ENCODE results near the gene NINJ2.
"Not testable (repeated sequence)": the region's sequence is repeated elsewhere in the genome, so short reads cannot be mapped to it uniquely, and the experiment has no call there.

NINJ2 gene, protein sequence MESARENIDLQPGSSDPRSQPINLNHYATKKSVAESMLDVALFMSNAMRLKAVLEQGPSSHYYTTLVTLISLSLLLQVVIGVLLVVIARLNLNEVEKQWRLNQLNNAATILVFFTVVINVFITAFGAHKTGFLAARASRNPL

DNA sequence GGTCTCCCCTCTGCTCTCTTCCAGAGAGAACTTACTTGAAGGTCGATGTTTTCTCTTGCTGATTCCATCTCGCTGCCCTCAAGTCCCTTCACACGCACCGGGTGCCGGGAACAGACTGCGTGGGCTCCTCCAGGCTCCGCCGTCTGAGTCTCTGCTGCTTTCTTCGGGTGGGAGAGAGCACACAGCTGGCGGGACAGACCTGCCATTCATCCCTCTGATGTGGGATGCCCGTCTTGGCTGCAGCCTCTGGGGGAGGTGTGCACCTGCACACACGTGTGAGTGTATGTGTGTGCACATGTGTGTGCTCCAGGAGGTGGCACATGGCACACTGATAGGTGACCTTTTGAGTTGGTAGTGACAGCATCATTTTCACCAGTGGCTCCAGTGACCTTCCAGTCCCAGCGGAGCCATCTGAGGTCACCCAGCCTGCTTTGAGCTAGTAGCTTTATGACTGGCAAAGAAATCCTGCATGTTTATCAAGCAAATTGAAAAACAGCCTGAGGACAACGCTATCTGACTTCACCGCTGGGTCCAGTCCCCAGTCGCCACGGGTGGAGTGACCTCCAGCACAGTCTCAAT, at the start of gene NINJ2:
Gene NINJ2 (minus strand): TSS at position 153 of the 579 bp plus-strand sequence. CDS start 85 bp downstream, at position 68.
- no peak for TF ChIP-seq POLR2A (IDR thresholded peaks at IDR 0.05; ENCODE audit: low read depth, low read length)
- FAIRE-seq (no peak), DNase-seq (ENCODE audit: insufficient read length, low spot score) (no peak)

DNA sequence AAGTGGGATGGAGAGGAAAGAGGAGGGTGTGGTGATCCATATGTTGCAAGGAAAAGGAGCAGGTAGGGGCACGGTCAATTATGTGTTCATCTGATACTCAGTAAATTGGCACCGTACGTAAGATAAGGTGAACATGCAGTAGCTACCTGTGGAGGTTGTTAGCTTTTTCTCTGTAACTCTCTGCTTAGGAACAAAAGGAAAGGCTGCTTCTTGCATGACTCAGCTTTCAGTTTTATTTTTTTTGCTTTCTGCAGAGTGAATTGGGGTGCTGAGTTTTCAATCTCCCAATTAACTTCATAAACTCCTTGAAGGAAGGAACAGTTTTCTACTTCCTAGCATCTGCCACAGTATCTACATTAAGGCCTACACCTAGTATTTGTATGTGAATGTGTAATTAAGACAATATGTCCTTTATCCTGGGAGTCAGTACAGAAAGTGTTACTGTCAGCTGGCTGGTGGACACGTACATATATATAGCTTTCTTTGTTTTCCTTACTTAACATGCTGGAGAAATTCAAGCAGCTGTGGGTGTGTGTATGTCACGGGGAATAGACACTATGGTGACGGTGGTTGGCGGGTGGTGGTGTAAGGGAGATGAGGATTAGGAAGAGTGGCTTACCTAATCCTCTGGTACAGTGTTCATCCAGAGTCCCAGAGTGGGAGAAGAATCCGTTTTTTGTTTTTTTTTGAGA, 49.1 kb upstream of the NINJ2 start:
- DNase-seq (ENCODE audit: insufficient read length, low spot score) (no peak), FAIRE-seq (no peak)
- no peak for TF ChIP-seq POLR2A (IDR thresholded peaks at IDR 0.05; ENCODE audit: low read depth, low read length)

DNA sequence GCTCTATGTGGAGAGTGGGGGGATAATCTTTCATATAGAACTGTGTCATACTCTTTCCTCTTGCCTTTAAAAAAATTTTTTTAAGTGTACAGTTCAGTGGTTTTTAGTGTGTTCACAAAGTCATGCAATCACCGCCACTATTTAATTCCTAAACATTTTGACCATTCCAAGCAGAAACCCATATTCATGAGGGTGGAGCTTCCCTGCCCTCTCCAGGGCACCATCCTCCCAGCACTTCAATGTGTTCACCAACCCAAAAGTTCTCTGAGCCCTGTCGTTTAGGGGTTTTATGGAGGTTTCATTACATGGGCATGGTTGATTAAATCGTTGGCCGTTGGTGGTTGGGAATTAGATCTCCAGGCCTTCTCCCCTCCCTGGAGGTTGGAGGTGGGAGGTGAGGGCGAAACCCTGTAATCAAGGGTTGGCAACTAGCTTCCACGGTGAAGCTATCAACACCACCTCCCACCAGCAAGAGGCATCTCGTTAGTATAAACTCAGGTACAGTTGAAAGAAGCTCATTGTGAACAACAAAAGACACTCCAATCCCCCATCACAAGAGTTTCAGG, 46.3 kb upstream of the NINJ2 start:
- TF ChIP-seq POLR2A (IDR thresholded peaks at IDR 0.05; ENCODE audit: low read depth, low read length) = no peak
- FAIRE-seq = no peak
- DNase-seq (ENCODE audit: insufficient read length, low spot score) = no peak

DNA sequence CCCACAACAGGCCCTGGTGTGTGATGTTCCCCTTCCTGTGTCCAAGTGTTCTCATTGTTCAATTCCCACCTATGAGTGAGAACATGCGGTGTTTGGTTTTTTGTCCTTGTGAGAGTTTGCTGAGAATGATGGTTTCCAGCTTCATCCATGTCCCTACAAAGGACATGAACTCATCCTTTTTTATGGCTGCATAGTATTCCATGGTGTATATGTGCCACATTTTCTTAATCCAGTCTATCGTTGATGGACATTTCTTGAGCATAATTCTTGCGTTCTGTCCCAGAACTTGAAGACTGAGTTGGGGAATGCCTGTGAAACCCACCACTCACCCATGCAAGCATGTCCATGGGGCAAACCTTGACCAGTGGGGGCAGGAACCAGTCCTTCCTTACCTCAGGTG, 44.8 kb upstream of the NINJ2 start:
- DNase-seq (ENCODE audit: insufficient read length, low spot score); FAIRE-seq: not testable (repeated sequence)

DNA sequence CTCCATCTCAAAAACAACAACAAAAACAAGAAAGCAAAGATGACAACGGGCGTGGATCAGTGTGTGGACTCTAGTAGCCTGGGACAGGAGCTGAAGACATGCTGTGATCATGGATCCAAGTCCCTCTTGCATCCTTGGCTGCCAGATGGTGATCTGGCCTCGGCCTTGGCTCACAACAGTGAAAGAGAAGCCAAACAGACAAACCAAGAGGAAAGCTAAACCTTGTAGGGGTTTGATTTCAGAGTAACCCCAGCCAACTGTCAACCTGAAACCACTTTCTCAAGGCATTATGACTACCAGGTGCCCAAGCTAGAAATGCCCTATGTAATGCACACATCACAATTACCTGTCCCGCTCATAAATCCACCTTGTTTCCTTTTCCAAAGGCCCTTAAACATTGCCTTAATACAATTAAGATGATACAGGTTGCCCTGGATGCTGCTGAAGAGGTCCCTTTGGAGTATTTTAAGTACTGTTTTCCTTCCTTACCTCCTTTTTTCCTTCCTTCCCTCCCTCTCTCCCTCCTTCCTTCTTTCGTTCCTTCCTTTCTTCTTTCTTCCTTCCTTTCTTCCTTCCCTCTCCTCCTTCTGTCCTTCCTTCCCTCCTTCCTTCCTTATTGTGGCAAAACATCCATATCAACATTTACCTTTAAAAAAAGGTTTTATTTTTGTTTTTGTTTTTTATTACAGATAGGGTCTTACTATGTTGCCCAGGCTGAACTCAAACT, 41.4 kb upstream of the NINJ2 start:
- no peak for DNase-seq (ENCODE audit: insufficient read length, low spot score)
- TF ChIP-seq POLR2A (IDR thresholded peaks at IDR 0.05; ENCODE audit: low read depth, low read length) = no peak
- FAIRE-seq = no peak

DNA sequence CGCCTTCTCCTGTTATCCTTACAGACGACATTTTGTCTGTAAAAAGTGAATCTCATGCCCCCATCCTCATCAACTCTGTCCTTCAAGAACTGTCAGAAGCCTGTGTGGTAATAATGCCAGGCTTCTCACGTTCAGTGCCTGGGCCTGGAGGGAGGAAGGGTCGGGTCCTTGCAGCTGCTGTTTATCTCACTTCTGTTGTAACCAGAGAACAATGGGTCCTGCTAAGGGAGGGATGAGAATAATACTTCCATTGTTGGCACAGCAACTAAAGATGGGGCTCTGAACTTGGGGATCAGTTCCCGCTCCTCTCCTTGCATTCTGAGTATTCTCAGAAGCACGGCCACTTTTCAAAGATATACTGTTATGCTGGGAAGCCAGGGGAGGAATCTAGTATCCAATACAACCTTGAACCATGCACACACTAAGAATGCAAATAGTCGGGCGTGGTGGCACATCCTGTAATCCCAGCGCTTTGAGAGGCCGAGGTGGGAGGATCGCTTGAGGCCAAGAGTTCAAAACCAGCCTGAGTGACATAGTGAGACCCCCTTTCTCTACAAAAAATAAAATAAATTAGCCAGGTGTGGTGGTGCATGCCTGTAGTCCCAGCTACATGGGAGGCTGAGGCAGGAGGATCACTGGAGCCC, 38.8 kb upstream of the NINJ2 start:
- no peak for FAIRE-seq
- TF ChIP-seq POLR2A (IDR thresholded peaks at IDR 0.05; ENCODE audit: low read depth, low read length) = no peak
- no peak for DNase-seq (ENCODE audit: insufficient read length, low spot score)

DNA sequence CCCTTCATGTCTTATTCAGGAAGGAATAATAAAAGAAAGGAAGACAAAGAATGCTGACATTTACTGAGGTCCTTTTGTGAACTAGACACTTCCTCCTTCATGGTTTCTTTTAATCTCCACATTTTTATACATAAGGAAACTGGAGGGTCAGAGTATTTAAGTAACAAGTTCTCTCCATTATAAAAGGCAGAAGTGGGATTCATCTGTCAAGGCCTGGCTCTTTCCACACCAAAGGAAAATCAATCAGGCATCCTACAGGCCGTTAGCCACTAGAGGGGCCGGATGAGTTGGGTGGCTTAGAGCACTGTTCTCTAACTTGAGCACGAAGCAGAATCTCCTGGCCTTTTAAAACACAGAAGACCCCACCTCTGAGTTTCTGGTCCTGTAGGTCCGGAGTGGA, 36.8 kb upstream of the NINJ2 start:
- no peak for FAIRE-seq
- no peak for DNase-seq (ENCODE audit: insufficient read length, low spot score)
- TF ChIP-seq POLR2A (IDR thresholded peaks at IDR 0.05; ENCODE audit: low read depth, low read length) = no peak

DNA sequence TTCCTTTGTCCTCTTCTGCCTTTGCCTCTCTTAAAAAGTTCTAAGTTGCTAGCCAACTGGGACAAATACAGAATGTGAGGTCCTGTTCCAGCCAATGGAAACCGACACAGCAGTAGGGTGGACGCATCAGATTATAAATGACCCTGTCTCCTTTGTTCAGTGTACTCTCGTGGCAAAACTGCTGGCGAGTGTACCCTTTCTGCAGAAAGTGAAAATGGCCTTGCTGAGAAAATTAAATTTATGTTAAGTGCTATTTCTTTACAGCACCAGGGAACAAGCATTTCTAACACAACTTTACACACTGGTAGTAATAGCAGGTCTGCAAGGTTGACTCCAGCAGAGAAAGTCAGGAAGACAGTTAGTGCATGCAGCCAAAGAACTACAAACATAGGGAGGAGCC, 35.0 kb upstream of the NINJ2 start:
- not testable (repeated sequence) for FAIRE-seq; DNase-seq (ENCODE audit: insufficient read length, low spot score)

DNA sequence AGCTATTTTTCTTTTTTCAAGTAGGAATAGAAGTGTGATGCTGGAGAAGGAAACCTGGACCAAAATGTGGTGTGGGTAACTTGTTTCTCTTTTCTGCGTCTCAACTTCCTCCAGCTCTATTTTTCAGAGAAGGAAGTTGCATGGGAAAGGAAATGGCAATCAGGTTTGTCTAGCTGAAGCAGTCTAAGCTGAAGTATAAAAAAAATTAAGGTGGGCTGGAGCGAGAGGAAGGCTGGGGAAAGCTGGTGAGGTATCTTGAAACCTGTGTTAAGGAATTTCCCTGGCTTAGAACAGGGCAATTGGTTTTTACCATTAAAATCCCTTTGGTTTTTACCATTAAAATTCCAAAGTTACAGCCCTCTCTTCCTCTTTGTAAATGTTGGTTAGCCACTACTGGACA, 34.2 kb upstream of the NINJ2 start:
- DNase-seq (ENCODE audit: insufficient read length, low spot score) (no peak), FAIRE-seq (no peak)
- no peak for TF ChIP-seq POLR2A (IDR thresholded peaks at IDR 0.05; ENCODE audit: low read depth, low read length)

DNA sequence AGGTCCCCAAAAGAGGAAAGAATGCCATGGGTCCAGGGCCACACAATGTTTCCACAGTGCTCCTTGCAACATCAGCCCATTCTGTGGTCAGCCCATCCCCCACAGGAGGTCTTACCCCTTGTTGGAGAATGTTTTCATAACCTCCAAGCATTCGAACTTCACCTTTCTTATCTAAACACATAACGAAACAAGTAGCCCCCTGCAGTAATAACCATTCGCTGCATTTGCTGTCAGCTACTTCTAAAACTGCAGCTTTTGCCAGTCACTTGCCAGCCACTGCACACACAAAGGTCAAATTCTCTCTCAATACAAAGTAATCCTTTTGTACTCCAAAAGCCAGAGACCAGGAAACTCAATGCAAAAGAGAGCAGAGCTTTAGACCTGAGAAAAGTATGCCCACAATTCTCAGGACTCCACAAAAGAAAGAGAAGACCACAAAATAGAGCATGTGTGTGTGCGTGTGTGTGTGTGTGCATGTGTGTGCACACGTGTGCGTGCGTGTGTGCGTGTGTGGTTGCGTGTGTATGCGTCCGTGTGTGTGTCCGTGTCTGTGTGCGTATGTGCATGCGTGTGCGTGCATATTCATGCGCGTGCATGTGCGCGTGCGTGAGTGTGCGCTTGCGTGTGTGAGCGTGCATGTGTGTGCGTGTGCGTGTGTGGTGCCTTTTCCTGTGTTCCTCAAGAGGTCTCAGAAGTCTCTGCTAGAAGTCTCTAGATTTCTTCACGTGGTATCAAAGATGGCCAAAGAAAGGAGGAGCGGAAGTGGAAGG, 31.7 kb upstream of the NINJ2 start:
- FAIRE-seq (no peak), DNase-seq (ENCODE audit: insufficient read length, low spot score) (no peak)
- TF ChIP-seq POLR2A (IDR thresholded peaks at IDR 0.05; ENCODE audit: low read depth, low read length) = no peak

DNA sequence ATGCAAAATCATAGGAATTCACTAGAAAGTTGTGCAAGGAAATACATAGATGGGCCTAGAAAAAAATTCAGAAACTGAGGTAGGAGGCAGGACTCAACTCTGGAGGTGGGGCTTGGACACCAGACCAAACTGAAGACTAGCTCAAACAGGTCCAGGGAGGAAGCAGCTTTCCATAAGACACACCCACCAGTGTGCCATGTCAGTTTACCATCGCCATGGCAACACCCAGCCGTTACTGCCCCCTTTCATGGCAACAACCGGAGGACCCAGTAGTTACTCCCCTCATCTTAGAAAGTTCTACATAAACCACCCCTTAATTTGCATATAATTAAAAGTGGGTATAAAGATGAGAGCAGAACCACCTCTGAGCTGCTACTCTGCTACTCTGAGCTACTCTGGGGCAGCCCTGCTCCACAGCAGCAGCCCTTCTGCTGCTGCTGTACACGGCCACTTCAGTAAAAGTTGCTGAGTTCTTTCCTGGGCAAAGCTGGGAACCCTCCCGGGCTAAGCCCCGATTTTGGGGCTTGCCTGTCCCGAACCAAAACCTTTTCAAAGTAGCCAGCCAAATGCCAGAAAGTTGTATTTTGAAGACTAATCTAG, 30.8 kb upstream of the NINJ2 start:
- FAIRE-seq (no peak), DNase-seq (ENCODE audit: insufficient read length, low spot score) (no peak)
- TF ChIP-seq POLR2A (IDR thresholded peaks at IDR 0.05; ENCODE audit: low read depth, low read length) = no peak

DNA sequence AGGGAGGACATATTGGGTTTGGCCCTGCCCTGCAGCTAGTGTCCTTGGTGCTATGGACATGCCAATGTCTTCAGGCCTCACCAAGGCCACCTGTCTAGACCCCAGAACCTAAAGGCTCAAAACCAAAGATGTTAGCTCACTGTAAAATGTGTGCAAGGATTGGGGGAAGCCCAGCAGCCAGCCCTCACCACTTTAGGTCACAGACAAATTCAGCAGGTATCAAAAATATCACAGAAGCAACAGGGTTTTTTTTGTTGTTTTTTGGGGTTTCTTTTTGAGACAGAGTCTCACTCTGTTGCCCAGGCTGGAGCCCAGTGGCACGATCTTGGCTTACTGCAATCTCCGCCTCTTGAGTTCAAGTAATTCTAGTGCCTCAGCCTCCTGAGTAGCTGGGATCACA, 29.0 kb upstream of the NINJ2 start:
- no peak for DNase-seq (ENCODE audit: insufficient read length, low spot score)
- no peak for TF ChIP-seq POLR2A (IDR thresholded peaks at IDR 0.05; ENCODE audit: low read depth, low read length)
- no peak for FAIRE-seq

DNA sequence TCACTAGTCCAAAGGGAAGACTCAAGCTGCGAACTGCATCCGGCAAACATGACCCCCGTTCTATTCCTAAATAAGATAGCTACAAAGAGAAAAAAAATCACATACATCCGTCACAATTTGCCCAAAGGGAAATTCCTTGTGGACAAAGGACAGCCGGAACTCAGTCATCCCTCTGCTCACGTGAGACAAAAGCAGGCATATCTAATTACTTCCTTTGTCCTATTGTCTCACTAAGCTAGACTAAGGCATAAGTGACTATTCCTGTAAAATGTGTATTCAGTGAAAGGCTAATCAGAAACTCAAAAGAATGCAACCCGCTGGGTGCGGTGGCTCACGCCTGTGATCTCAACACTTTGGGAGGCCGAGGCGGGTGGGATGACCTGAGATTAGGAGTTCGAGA, 27.2 kb upstream of the NINJ2 start:
- DNase-seq (ENCODE audit: insufficient read length, low spot score) = no peak
- no peak for TF ChIP-seq POLR2A (IDR thresholded peaks at IDR 0.05; ENCODE audit: low read depth, low read length)
- FAIRE-seq = no peak
